KMS-11 (cell line): ENCODE data around the gene CSTF2.

Source experiments
- H2AFZ ChIP-seq: fragments of 200-600 bp; sonication (generic); 2 replicates; pipeline ENCODE4 v1.6.1; 2016; ENCODE audit warnings: antibody characterized with exemption, mixed run types, low read depth
- H3K27ac ChIP-seq: fragments of 200-600 bp; sonication (generic); 2 replicates; pipeline ENCODE4 v1.6.1; 2016; ENCODE audit warnings: mild to moderate bottlenecking, mixed run types
- H3K27me3 ChIP-seq: fragments of 200-600 bp; sonication (generic); 2 replicates; pipeline ENCODE4 v1.6.1; 2017; ENCODE audit warnings: mild to moderate bottlenecking, low read depth, mixed run types, moderate library complexity; ENCODE audit not compliant: insufficient read depth
- H3K36me3 ChIP-seq: fragments of 200-600 bp; sonication (generic); 2 replicates; pipeline ENCODE4 v1.6.1; 2017; ENCODE audit warnings: mild to moderate bottlenecking, mixed run types; ENCODE audit not compliant: insufficient read depth
- H3K4me1 ChIP-seq: fragments of 200-600 bp; sonication (generic); 2 replicates; pipeline ENCODE4 v1.6.1; 2016; ENCODE audit warnings: mild to moderate bottlenecking, low read depth, mixed run types; ENCODE audit not compliant: poor library complexity, severe bottlenecking
- H3K4me2 ChIP-seq: fragments of 200-600 bp; sonication (generic); 2 replicates; pipeline ENCODE4 v1.7.0; 2016; ENCODE audit warnings: mild to moderate bottlenecking, mixed run types
- H3K4me3 ChIP-seq: fragments of 200-600 bp; sonication (generic); IDR thresholded peaks from 2 replicates; pipeline ENCODE4 v1.6.1; 2017; ENCODE audit warnings: low read depth, low read length, mixed read lengths; ENCODE audit not compliant: insufficient read depth
- H3K79me2 ChIP-seq: fragments of 200-600 bp; sonication (generic); 2 replicates; pipeline ENCODE4 v1.6.1; 2016; ENCODE audit warnings: low read depth, mixed run types; ENCODE audit not compliant: insufficient read depth
- H3K9ac ChIP-seq: fragments of 200-600 bp; sonication (generic); 2 replicates; pipeline ENCODE4 v1.6.1; 2016; ENCODE audit warnings: mild to moderate bottlenecking, mixed run types
- H4K20me1 ChIP-seq: fragments of 200-600 bp; sonication (generic); 2 replicates; pipeline ENCODE4 v1.6.1; 2016; ENCODE audit warnings: mild to moderate bottlenecking, mixed run types; ENCODE audit not compliant: insufficient read depth
- TF ChIP-seq, protein P1 (sequence below): fragments of 200-600 bp; sonication (generic); conservative IDR thresholded peaks from 2 replicates; pipeline ENCODE4 v1.6.1; 2017; ENCODE audit warnings: low read depth, mild to moderate bottlenecking, antibody characterized with exemption, low read length, moderate library complexity, mixed read lengths

Gene CSTF2

GRCh38 chrX:100831219-100831946 lies 11.2 kb downstream of the CSTF2 start:
- H3K27ac ChIP-seq, result no peak overlapping the region
- no peaks in the 10 kb centered on the region for H4K20me1 ChIP-seq
- TF ChIP-seq, protein P1, sequence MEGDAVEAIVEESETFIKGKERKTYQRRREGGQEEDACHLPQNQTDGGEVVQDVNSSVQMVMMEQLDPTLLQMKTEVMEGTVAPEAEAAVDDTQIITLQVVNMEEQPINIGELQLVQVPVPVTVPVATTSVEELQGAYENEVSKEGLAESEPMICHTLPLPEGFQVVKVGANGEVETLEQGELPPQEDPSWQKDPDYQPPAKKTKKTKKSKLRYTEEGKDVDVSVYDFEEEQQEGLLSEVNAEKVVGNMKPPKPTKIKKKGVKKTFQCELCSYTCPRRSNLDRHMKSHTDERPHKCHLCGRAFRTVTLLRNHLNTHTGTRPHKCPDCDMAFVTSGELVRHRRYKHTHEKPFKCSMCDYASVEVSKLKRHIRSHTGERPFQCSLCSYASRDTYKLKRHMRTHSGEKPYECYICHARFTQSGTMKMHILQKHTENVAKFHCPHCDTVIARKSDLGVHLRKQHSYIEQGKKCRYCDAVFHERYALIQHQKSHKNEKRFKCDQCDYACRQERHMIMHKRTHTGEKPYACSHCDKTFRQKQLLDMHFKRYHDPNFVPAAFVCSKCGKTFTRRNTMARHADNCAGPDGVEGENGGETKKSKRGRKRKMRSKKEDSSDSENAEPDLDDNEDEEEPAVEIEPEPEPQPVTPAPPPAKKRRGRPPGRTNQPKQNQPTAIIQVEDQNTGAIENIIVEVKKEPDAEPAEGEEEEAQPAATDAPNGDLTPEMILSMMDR, result no peak
- H3K79me2 ChIP-seq, result no peaks in the 10 kb centered on the region
- H3K4me3 ChIP-seq, result no peak overlapping the region
- H3K36me3 ChIP-seq, result no peaks in the 10 kb centered on the region; the same call in 1 of the 2 replicates
- H2AFZ ChIP-seq, result no peak overlapping the region
- no peaks in the 10 kb centered on the region for H3K27me3 ChIP-seq
- H3K4me2 ChIP-seq, result no peak overlapping the region
- H3K4me1 ChIP-seq, result no peaks in the 10 kb centered on the region
- H3K9ac ChIP-seq, result no peak overlapping the region

DNA sequence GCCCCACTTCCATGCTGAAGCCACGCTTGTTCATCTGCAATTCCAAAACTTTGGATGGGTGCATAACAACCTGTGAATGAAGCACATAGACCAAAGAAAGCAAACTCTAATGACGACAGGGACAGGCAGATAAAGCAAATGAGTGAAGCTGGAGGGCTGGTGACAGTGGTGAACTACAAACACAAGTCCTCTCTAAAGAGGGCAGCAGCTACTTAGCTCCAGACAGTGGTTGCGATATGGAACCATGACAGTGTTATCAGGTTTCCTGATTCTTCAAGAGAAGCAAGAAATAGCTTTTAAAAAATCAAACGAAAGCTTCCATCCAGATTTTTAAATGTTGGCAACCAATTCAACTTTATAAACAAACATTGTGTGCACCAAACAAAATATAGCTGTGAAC lies 30.1 kb downstream of the CSTF2 start:
- Histone ChIP-seq H3K9ac (no peak overlapping the region), H2AFZ (no peak overlapping the region), H3K27me3 (no peaks in the 10 kb centered on the region), H3K4me1 (no peaks in the 10 kb centered on the region), H3K4me3 (no peak overlapping the region), H4K20me1 (no peaks in the 10 kb centered on the region), H3K27ac (no peak overlapping the region), H3K4me2 (no peak overlapping the region), H3K79me2 (no peaks in the 10 kb centered on the region), H3K36me3 (no peaks in the 10 kb centered on the region)
- TF ChIP-seq, protein P1, result no peak

- TF ChIP-seq, protein P1, result no peak
Observed at GRCh38 chrX:100852810-100853209, 32.6 kb downstream of the CSTF2 start.

GRCh38 chrX:100863326-100863864 lies 43.2 kb downstream of the CSTF2 start:
- no peaks in the 10 kb centered on the region for H3K4me1 ChIP-seq
- H2AFZ ChIP-seq, result no peak overlapping the region
- TF ChIP-seq, protein P1, result no peak
- H4K20me1 ChIP-seq, result no peaks in the 10 kb centered on the region
- H3K4me2 ChIP-seq, result no peak overlapping the region
- no peaks in the 10 kb centered on the region for H3K79me2 ChIP-seq
- no peaks in the 10 kb centered on the region for H3K36me3 ChIP-seq
- H3K4me3 ChIP-seq, result no peak overlapping the region
- no peak overlapping the region for H3K9ac ChIP-seq
- no peak overlapping the region for H3K27ac ChIP-seq
- H3K27me3 ChIP-seq, result no peaks in the 10 kb centered on the region

More at GRCh38 chrX:100852810-100853209, 32.6 kb downstream of the CSTF2 start:
- H3K27ac ChIP-seq, result no peak overlapping the region
- no peaks in the 10 kb centered on the region for H3K79me2 ChIP-seq
- H2AFZ ChIP-seq, result no peak overlapping the region
- no peak overlapping the region for H3K4me2 ChIP-seq
- no peaks in the 10 kb centered on the region for H3K36me3 ChIP-seq
- H3K9ac ChIP-seq, result no peak overlapping the region
- H3K4me3 ChIP-seq, result no peak overlapping the region
- H3K27me3 ChIP-seq, result no peaks in the 10 kb centered on the region
- no peaks in the 10 kb centered on the region for H4K20me1 ChIP-seq
- no peaks in the 10 kb centered on the region for H3K4me1 ChIP-seq
